Measurements from ENCODE around the gene LTK.

The LTK gene

DNA sequence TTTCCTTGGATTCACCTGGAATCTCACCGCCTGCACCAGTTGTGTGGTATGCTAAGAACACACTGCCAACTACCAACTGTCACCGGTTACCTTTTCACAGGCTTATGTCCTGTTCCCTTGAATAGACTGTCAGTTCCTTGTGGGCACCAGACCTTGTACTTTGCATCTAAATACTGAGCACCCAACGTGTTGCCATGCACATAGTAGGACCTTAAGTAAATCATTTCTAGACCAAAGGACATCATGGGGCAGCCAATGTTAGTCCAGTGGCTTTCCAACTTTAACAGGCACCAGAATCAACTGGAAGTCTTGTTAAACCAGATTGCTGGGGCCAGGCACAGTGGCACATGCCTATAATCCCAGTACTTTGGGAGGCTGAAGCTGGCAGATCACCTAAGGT lies 31.6 kb upstream of the LTK start:
- H3K27me3 ChIP-seq (replicated peaks; ENCODE audit: insufficient read depth, low read length) = no peaks in the 10 kb centered on the region
- H3K9me2 ChIP-seq (replicated peaks; ENCODE audit: insufficient read depth, low read length) = no peaks in the 10 kb centered on the region
- H3K4me3 ChIP-seq (ENCODE audit: low read length) = no peak overlapping the region
- no peak overlapping the region for H3K27ac ChIP-seq (ENCODE audit: low read length)
- no peak overlapping the region for H3K4me2 ChIP-seq (ENCODE audit: low read depth, low read length)
- TF ChIP-seq, protein P1, sequence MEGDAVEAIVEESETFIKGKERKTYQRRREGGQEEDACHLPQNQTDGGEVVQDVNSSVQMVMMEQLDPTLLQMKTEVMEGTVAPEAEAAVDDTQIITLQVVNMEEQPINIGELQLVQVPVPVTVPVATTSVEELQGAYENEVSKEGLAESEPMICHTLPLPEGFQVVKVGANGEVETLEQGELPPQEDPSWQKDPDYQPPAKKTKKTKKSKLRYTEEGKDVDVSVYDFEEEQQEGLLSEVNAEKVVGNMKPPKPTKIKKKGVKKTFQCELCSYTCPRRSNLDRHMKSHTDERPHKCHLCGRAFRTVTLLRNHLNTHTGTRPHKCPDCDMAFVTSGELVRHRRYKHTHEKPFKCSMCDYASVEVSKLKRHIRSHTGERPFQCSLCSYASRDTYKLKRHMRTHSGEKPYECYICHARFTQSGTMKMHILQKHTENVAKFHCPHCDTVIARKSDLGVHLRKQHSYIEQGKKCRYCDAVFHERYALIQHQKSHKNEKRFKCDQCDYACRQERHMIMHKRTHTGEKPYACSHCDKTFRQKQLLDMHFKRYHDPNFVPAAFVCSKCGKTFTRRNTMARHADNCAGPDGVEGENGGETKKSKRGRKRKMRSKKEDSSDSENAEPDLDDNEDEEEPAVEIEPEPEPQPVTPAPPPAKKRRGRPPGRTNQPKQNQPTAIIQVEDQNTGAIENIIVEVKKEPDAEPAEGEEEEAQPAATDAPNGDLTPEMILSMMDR (IDR thresholded peaks at IDR 0.05; ENCODE audit: low read length) = no peak
- TF ChIP-seq EZH2phosphoT487 (IDR thresholded peaks at IDR 0.05; ENCODE audit: low read length) (no peak), EZH2 (optimal IDR thresholded peaks at IDR 0.05; ENCODE audit: low read depth, low read length) (no peak)
- no peaks in the 10 kb centered on the region for H3F3A ChIP-seq (ENCODE audit: insufficient read depth, low read length)
- no peak overlapping the region for H3K9ac ChIP-seq (ENCODE audit: low read length)
- H3K79me2 ChIP-seq (ENCODE audit: low read length) = peaks cover 18% of the 10 kb centered on the region
- H3K4me1 ChIP-seq (ENCODE audit: low read length) = no peaks in the 10 kb centered on the region
- no peak for DNase-seq
- H3K36me3 ChIP-seq (replicated peaks; ENCODE audit: insufficient read depth, low read length) = no peaks in the 10 kb centered on the region
- H4K20me1 ChIP-seq (ENCODE audit: insufficient read depth, low read length) = no peaks in the 10 kb centered on the region
- no peaks in the 10 kb centered on the region for H3K9me3 ChIP-seq (replicated peaks; ENCODE audit: insufficient read depth, low read length)
- H2AFZ ChIP-seq (ENCODE audit: low read length) = no peak overlapping the region

DNA sequence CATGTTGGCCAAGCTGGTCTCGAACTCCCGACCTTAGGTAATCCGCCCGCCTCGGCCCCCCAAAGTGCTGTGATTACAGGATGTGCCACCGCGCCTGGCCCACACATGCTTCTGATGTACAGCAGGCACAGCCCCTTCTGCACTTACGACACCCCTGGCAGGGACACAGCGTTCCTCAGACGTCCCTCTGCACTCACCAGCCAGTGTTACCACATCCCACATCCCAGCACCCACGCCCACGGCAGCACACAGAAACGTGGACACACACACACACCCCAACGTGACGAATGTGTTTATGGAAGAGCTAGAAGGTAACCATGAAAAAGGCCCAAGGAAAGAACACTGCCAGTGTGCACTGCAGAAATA lies 31.0 kb upstream of the LTK start:
- Histone ChIP-seq H3K36me3 (replicated peaks; ENCODE audit: insufficient read depth, low read length) (no peaks in the 10 kb centered on the region), H3K9me2 (replicated peaks; ENCODE audit: insufficient read depth, low read length) (no peaks in the 10 kb centered on the region), H3F3A (ENCODE audit: insufficient read depth, low read length) (no peaks in the 10 kb centered on the region), H3K27me3 (replicated peaks; ENCODE audit: insufficient read depth, low read length) (no peaks in the 10 kb centered on the region), H4K20me1 (ENCODE audit: insufficient read depth, low read length) (no peaks in the 10 kb centered on the region), H2AFZ (ENCODE audit: low read length) (peak overlapping the region; percentile 93), H3K4me3 (ENCODE audit: low read length) (peak overlapping the region; percentile 93), H3K27ac (ENCODE audit: low read length) (no peak overlapping the region), H3K9me3 (replicated peaks; ENCODE audit: insufficient read depth, low read length) (no peaks in the 10 kb centered on the region), H3K9ac (ENCODE audit: low read length) (no peak overlapping the region; the same call in 1 of the 2 replicates), H3K4me2 (ENCODE audit: low read depth, low read length) (peak overlapping the region; percentile 76; the same call in 1 of the 2 replicates), H3K4me1 (ENCODE audit: low read length) (no peaks in the 10 kb centered on the region), H3K79me2 (ENCODE audit: low read length) (peaks cover 18% of the 10 kb centered on the region)
- no peak for DNase-seq
- TF ChIP-seq, protein P1 (IDR thresholded peaks at IDR 0.05; ENCODE audit: low read length) = no peak
- no peak for TF ChIP-seq EZH2 (optimal IDR thresholded peaks at IDR 0.05; ENCODE audit: low read depth, low read length)
- no peak for TF ChIP-seq EZH2phosphoT487 (IDR thresholded peaks at IDR 0.05; ENCODE audit: low read length)

DNA sequence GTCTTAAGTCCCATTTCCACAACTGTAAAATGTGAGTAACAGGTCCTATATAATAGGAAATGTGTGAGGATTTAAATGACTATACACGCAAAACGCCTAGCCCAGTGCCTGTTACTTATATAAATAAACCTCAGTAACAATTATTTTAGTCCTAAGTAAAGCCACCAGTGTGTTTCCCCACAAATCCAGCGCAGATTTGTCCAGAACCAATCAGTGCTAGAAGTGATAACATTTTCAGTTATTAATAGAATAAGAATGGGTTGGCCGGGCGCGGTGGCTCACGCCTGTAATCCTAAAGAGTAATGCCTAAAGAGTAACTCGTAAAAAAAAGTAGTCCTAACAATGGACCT lies 29.9 kb upstream of the LTK start:
- TF ChIP-seq, protein P1 (IDR thresholded peaks at IDR 0.05; ENCODE audit: low read length) = no peak

More for the DNA sequence above, 29.9 kb upstream of the LTK start:
- peak; percentile 11 for DNase-seq
- no peaks in the 10 kb centered on the region for H3K36me3 ChIP-seq (replicated peaks; ENCODE audit: insufficient read depth, low read length)
- H3K27ac ChIP-seq (ENCODE audit: low read length) = no peak overlapping the region
- H4K20me1 ChIP-seq (ENCODE audit: insufficient read depth, low read length) = no peaks in the 10 kb centered on the region
- no peaks in the 10 kb centered on the region for H3F3A ChIP-seq (ENCODE audit: insufficient read depth, low read length)
- H3K27me3 ChIP-seq (replicated peaks; ENCODE audit: insufficient read depth, low read length) = no peaks in the 10 kb centered on the region
- H3K4me1 ChIP-seq (ENCODE audit: low read length) = no peaks in the 10 kb centered on the region
- no peaks in the 10 kb centered on the region for H3K9me2 ChIP-seq (replicated peaks; ENCODE audit: insufficient read depth, low read length)
- peaks cover 18% of the 10 kb centered on the region for H3K79me2 ChIP-seq (ENCODE audit: low read length)
- peak overlapping the region; percentile 93 for H3K4me3 ChIP-seq (ENCODE audit: low read length)
- peak overlapping the region; percentile 83 for H3K9ac ChIP-seq (ENCODE audit: low read length)
- peak overlapping the region; percentile 76 for H3K4me2 ChIP-seq (ENCODE audit: low read depth, low read length)
- H3K9me3 ChIP-seq (replicated peaks; ENCODE audit: insufficient read depth, low read length) = no peaks in the 10 kb centered on the region
- H2AFZ ChIP-seq (ENCODE audit: low read length) = peak overlapping the region; percentile 93

All from MM.1S (cell line).